Coronary artery (tissue), 2 donors: ENCODE measurements around the gene PSME2.

Source experiments
- DNase-seq: peaks from one replicate; pipeline ENCODE4 v3.0.0-alpha.2; 2017; ENCODE audit warnings: low spot score
- H3K27ac ChIP-seq, 2 donors: fragments of 200-600 bp; sonication (generic); one replicate each; pipeline ENCODE4 v1.5.1; 2016 to 2019
- H3K4me3 ChIP-seq: fragments of 200-600 bp; sonication (generic); 2 replicates; pipeline ENCODE4 v1.5.1; 2016; ENCODE audit warnings: mild to moderate bottlenecking, moderate library complexity
- CTCF ChIP-seq: fragments of 200-600 bp; sonication (generic); IDR thresholded peaks from one replicate; pipeline ENCODE4 v1.5.1; 2019; ENCODE audit warnings: antibody characterized with exemption

The PSME2 gene

GRCh38 chr14:24146978-24147760 lies 759 bp upstream of the PSME2 start, which contains the start of gene RNF31:
RNF31 (plus strand) TSS chr14:24147498; CDS start chr14:24147699, 201 bp downstream.
- Histone ChIP-seq H3K4me3 (peak within 1 kb of the TSS; percentile 84), H3K27ac (peak within 1 kb of the TSS; percentile 77 to 98)
- peak; percentile 98 for DNase-seq
- TF ChIP-seq CTCF: no peak

GRCh38 chr14:24145690-24146452 lies 539 bp downstream of the PSME2 start:
- no peak for DNase-seq
- H3K27ac ChIP-seq: peak overlapping the region; percentile 77 to 98
- no peak for TF ChIP-seq CTCF
- peak overlapping the region; percentile 84 for H3K4me3 ChIP-seq

- Histone ChIP-seq H3K4me3 (no peak overlapping the region), H3K27ac (peak overlapping the region in 1 of 2 donors; percentile 98)
- DNase-seq: no peak
- TF ChIP-seq CTCF: no peak
Measured at GRCh38 chr14:24145219-24145618, 1.2 kb downstream of the PSME2 start.

GRCh38 chr14:24144451-24144850 lies 2.0 kb downstream of the PSME2 start:
- no peak for DNase-seq
- TF ChIP-seq CTCF: no peak
- Histone ChIP-seq H3K27ac (no peak overlapping the region), H3K4me3 (no peak overlapping the region)

- TF ChIP-seq CTCF: no peak
- Histone ChIP-seq H3K27ac (no peak overlapping the region), H3K4me3 (no peak overlapping the region)
- no peak for DNase-seq
Measured at GRCh38 chr14:24143511-24143910, 2.9 kb downstream of the PSME2 start.

- TF ChIP-seq CTCF: peak; percentile 23
- H3K4me3 ChIP-seq: peak within 1 kb of the TSS; percentile 73
- peak within 1 kb of the TSS; percentile 88 to 91 for H3K27ac ChIP-seq
- peak; percentile 100 for DNase-seq
Measured at GRCh38 chr14:24141097-24141880, 5.1 kb downstream of the PSME2 start, which contains the start of gene EMC9. EMC9 (minus strand) TSS chr14:24141591; CDS start chr14:24141304, 287 bp downstream.
